Kidney (tissue), 14 donors: Measurements from ENCODE around the gene ATP2B3. TPM values are rescaled to one million over a fixed set of nuclear protein-coding genes. Genes with fewer than 3 reads are reported as not detected.

Experiments
- DNase-seq, 5 donors: peaks; one replicate each; pipeline ENCODE4 v3.0.0-alpha.2; 2013 to 2020
- FAIRE-seq: peaks from 2 replicates; lab custom pipeline; 2012; peaks lifted over from hg19 to GRCh38; lab: Jason Lieb, UNC
- H3K27ac ChIP-seq, 2 donors: one replicate each; pipeline ENCODE4 v1.7.0; 2013; ENCODE audit warnings: low read depth in 2 of 2, low read length in 2 of 2, inconsistent platforms in 1 of 2
- H3K27me3 ChIP-seq: one replicate; pipeline ENCODE4 v1.7.1; 2013; ENCODE audit warnings: low read length, inconsistent platforms; ENCODE audit not compliant: control insufficient read depth, insufficient read depth
- H3K36me3 ChIP-seq, 3 donors: one replicate each; pipeline versions ENCODE4 v1.7.0 to v1.7.1; 2013; ENCODE audit warnings: low read length in 3 of 3, control low read depth in 1 of 3, inconsistent platforms in 1 of 3; ENCODE audit not compliant: insufficient read depth in 3 of 3, control insufficient read depth in 2 of 3
- H3K4me1 ChIP-seq, 3 donors: one replicate each; pipeline versions ENCODE4 v1.7.0 to v1.7.1; 2013; ENCODE audit warnings: low read length in 3 of 3, inconsistent platforms in 1 of 3, low read depth in 1 of 3; ENCODE audit not compliant: control insufficient read depth in 2 of 3, insufficient read depth in 2 of 3
- H3K4me3 ChIP-seq, 3 donors: one replicate each; pipeline versions ENCODE4 v1.7.0 to v1.8.1; 2013; ENCODE audit warnings: low read length in 3 of 3, control low read depth in 1 of 3, inconsistent platforms in 1 of 3
- H3K9ac ChIP-seq, 3 donors: one replicate each; pipeline versions ENCODE4 v1.7.0 to v1.7.1; 2013; ENCODE audit warnings: low read length in 3 of 3, control low read depth in 1 of 3, inconsistent platforms in 1 of 3
- H3K9me3 ChIP-seq, 3 donors: one replicate each; pipeline versions ENCODE4 v1.7.0 to v1.7.1; 2013; ENCODE audit warnings: low read length in 3 of 3, control low read depth in 1 of 3, inconsistent platforms in 1 of 3; ENCODE audit not compliant: control insufficient read depth in 2 of 3, insufficient read depth in 1 of 3
- intact Hi-C: fragments of 100-400 bp; cut with DNase I; formaldehyde crosslinking; loops from one replicate; pipeline ENCODE4 v1.11.1; 2022
- polyA plus RNA-seq: library from polyadenylated mRNA; stranded (reverse); fragments of 350-450 nt; fragmentation: Illumina TruSeq; extraction: RNeasy Lipid Tissue Mini Kit (QIAGEN cat#74804); gene quantifications from one replicate; pipeline ENCODE4 v1.2.3, GENCODE V29; 2014; ENCODE audit warnings: low read depth, low replicate concordance; ENCODE audit not compliant: insufficient read depth
- total RNA-seq: library from RNA; stranded (reverse); fragmentation: NEBNext Ultra II Directional; extraction: Animal tissue kit (Norgen Biotek cat#: 25700); gene quantifications from one replicate; pipeline ENCODE4 v1.2.1, GENCODE V29; 2021
- TF ChIP-seq, protein P1 (sequence below): IDR thresholded peaks from 3 replicates; pipeline ENCODE4 v1.5.1; 2012; ENCODE audit warnings: mild to moderate bottlenecking, moderate library complexity, borderline replicate concordance; ENCODE audit not compliant: insufficient read depth; ENCODE audit errors: extremely low read depth
- donor health status: control.
- donor health status: control.
- donor health status: control.
- donor health status: control.
- donor health status: control.
- donor health status: DM: yes; HTN: yes; CAD: no.
- donor health status: Normal renal cell carcinoma (clear cell type).

The ATP2B3 gene
- total and polyA plus RNA-seq, 2 donors from 2014 or later, result 0.37 TPM; not detected in 1

DNA sequence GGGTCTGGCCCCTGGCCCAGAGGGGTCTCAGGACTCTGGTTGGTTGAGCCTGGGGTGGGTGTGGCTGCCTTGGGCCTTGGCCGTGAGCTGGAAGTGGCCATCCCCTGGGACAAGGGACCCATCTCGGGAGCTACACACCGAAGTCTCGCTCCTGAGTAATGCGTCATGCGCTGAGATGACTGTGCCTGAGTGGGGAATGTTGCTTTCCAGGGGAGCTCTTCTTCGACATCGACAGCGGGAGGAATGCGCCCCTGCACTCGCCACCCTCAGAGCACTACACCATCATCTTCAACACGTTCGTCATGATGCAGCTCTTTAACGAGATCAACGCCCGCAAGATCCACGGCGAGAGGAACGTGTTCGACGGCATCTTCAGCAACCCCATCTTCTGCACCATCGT, 43.0 kb downstream of the ATP2B3 start:
- TF ChIP-seq, protein P1, sequence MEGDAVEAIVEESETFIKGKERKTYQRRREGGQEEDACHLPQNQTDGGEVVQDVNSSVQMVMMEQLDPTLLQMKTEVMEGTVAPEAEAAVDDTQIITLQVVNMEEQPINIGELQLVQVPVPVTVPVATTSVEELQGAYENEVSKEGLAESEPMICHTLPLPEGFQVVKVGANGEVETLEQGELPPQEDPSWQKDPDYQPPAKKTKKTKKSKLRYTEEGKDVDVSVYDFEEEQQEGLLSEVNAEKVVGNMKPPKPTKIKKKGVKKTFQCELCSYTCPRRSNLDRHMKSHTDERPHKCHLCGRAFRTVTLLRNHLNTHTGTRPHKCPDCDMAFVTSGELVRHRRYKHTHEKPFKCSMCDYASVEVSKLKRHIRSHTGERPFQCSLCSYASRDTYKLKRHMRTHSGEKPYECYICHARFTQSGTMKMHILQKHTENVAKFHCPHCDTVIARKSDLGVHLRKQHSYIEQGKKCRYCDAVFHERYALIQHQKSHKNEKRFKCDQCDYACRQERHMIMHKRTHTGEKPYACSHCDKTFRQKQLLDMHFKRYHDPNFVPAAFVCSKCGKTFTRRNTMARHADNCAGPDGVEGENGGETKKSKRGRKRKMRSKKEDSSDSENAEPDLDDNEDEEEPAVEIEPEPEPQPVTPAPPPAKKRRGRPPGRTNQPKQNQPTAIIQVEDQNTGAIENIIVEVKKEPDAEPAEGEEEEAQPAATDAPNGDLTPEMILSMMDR, result no peak
- Histone ChIP-seq H3K4me3 (no peak overlapping the region), H3K36me3 (no peaks in the 10 kb centered on the region), H3K9ac (no peak overlapping the region), H3K9me3 (no peaks in the 10 kb centered on the region), H3K4me1 (no peaks in the 10 kb centered on the region), H3K27ac (no peak overlapping the region), H3K27me3 (no peaks in the 10 kb centered on the region)
- DNase-seq (no peak), FAIRE-seq (no peak)
- intact Hi-C loops, result no loop called here

- DNase-seq, result no peak
- H3K27me3 ChIP-seq, result no peaks in the 10 kb centered on the region
- no peak overlapping the region for H3K4me3 ChIP-seq
- no peak for FAIRE-seq
- no peak overlapping the region for H3K9ac ChIP-seq
- TF ChIP-seq, protein P1, result no peak
- H3K9me3 ChIP-seq, result no peaks in the 10 kb centered on the region
- intact Hi-C loops, result no loop called here
- H3K36me3 ChIP-seq, result no peaks in the 10 kb centered on the region
- H3K4me1 ChIP-seq, result no peaks in the 10 kb centered on the region
- H3K27ac ChIP-seq, result no peak overlapping the region
Measured at GRCh38 chrX:153561337-153561736, 43.9 kb downstream of the ATP2B3 start.

GRCh38 chrX:153562546-153562945, 45.1 kb downstream of the ATP2B3 start:
- Histone ChIP-seq H3K9ac (no peak overlapping the region), H3K4me3 (no peak overlapping the region), H3K36me3 (no peaks in the 10 kb centered on the region), H3K9me3 (no peaks in the 10 kb centered on the region), H3K27ac (no peak overlapping the region), H3K27me3 (no peaks in the 10 kb centered on the region), H3K4me1 (no peaks in the 10 kb centered on the region)
- TF ChIP-seq, protein P1, result no peak
- intact Hi-C loops, result no loop called here
- DNase-seq (no peak), FAIRE-seq (no peak)

DNA sequence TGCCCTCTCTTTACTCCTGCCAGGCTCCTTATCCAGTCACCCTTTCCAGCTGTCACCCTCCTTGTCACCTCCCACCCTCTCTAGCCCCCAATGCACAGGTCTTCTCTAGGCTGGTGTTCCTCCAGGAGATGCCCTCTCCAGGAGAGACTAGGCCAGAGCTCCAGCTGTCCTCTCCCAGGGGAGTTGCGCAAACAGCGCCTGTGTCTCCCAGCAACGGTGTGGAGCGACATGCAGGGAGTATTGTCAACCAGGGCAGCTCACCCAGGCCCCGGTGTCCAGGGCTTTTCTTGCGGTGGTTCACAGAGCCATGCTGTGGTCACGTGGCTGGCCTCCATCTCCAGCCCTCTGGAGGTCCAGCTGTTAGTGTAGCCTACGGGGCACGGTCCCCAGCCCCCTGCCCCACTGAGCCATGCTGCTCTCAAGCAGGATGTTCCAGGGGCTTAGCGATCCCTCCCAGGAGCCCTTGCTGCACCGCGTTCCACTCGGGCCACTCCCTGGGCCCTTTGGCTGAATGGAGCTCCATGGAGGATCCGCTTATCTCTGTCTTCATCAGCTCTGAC, 46.7 kb downstream of the ATP2B3 start:
- Histone ChIP-seq H3K27me3 (no peaks in the 10 kb centered on the region), H3K9me3 (no peaks in the 10 kb centered on the region), H3K4me3 (no peak overlapping the region), H3K9ac (no peak overlapping the region), H3K27ac (no peak overlapping the region), H3K36me3 (no peaks in the 10 kb centered on the region), H3K4me1 (no peaks in the 10 kb centered on the region)
- DNase-seq (no peak), FAIRE-seq (no peak)
- intact Hi-C loops, result no loop called here
- TF ChIP-seq, protein P1, result no peak
